Measurements from ENCODE around the gene C5AR1.
"Not testable (repeated sequence)": the region's sequence is repeated elsewhere in the genome, so short reads cannot be mapped to it uniquely, and the experiment has no call there.

C5AR1 gene

GRCh38 chr19:47331931-47332547 lies 22.4 kb downstream of the C5AR1 start, which contains the start of gene C5AR2:
TSS of gene C5AR2 (plus strand) at chr19:47332175. CDS start at chr19:47340800, 8,625 bp downstream.
- no peak for DNase-seq (ENCODE audit: low read depth in 2 of 2)

- DNase-seq (ENCODE audit: low read depth in 2 of 2), result not testable (repeated sequence)
These were observed 27.4 kb downstream of the C5AR1 start for GRCh38 chr19:47336765-47337718.

- DNase-seq (ENCODE audit: low read depth in 2 of 2), result no peak
These were observed 29.7 kb downstream of the C5AR1 start for GRCh38 chr19:47339196-47339880.

- no peak for DNase-seq (ENCODE audit: low read depth in 2 of 2)
These were observed 31.0 kb downstream of the C5AR1 start for GRCh38 chr19:47340477-47341208.

- no peak for DNase-seq (ENCODE audit: low read depth in 2 of 2)
These were observed 32.1 kb downstream of the C5AR1 start for GRCh38 chr19:47341734-47342133.

GRCh38 chr19:47343194-47343802 lies 33.6 kb downstream of the C5AR1 start:
- DNase-seq (ENCODE audit: low read depth in 2 of 2), result no peak

GRCh38 chr19:47344425-47344824 lies 34.8 kb downstream of the C5AR1 start:
- no peak for DNase-seq (ENCODE audit: low read depth in 2 of 2)

GRCh38 chr19:47346024-47346423 lies 36.4 kb downstream of the C5AR1 start:
- not testable (repeated sequence) for DNase-seq (ENCODE audit: low read depth in 2 of 2)

- peak; percentile 98 to 99 for DNase-seq (ENCODE audit: low read depth in 2 of 2)
These were observed 39.4 kb downstream of the C5AR1 start, which contains the start of gene DHX34 for GRCh38 chr19:47348819-47349795. TSS of gene DHX34 (plus strand) at chr19:47349315. CDS start at chr19:47353031, 3,716 bp downstream.

- DNase-seq (ENCODE audit: low read depth in 2 of 2), result no peak
These were observed 41.0 kb downstream of the C5AR1 start for GRCh38 chr19:47350630-47351029.

- DNase-seq (ENCODE audit: low read depth in 2 of 2), result no peak
These were observed 41.9 kb downstream of the C5AR1 start for GRCh38 chr19:47351548-47351947.

GRCh38 chr19:47352095-47352494 lies 42.4 kb downstream of the C5AR1 start:
- DNase-seq (ENCODE audit: low read depth in 2 of 2), result no peak

- DNase-seq (ENCODE audit: low read depth in 2 of 2), result no peak
These were observed 43.6 kb downstream of the C5AR1 start for GRCh38 chr19:47353307-47353712.

- no peak for DNase-seq (ENCODE audit: low read depth in 2 of 2)
These were observed 47.2 kb downstream of the C5AR1 start for GRCh38 chr19:47356900-47357299.

GRCh38 chr19:47357788-47358680 lies 48.4 kb downstream of the C5AR1 start:
- DNase-seq (ENCODE audit: low read depth in 2 of 2), result no peak

GRCh38 chr19:47358936-47359335 lies 49.3 kb downstream of the C5AR1 start:
- no peak for DNase-seq (ENCODE audit: low read depth in 2 of 2)

- DNase-seq (ENCODE audit: low read depth in 2 of 2), result no peak
These were observed 52.7 kb downstream of the C5AR1 start for GRCh38 chr19:47362321-47362720.

- no peak for DNase-seq (ENCODE audit: low read depth in 2 of 2)
These were observed 54.3 kb downstream of the C5AR1 start for GRCh38 chr19:47363758-47364531.

Data from stimulated activated CD8-positive, alpha-beta memory T cell treated with anti-CD3 and anti-CD28 coated beads, Interleukin-2, amount 100 ng/mL, for 1 hour (primary cell).